K562 (cell line): ENCODE data around the gene LMAN2. TPM values are rescaled to one million over a fixed set of nuclear protein-coding genes. Genes with fewer than 3 reads are reported as not detected.

Experiments used
- ARID3A ChIP-seq: IDR thresholded peaks from 2 replicates; pipeline ENCODE4 v1.6.1; 2012; ENCODE audit warnings: low read depth, low read length, improper control_type of control experiment, borderline replicate concordance
- CC2D1A ChIP-seq: fragments of 450-650 bp; IDR thresholded peaks from 2 replicates; pipeline ENCODE4 v1.6.1; 2017; ENCODE audit warnings: mild to moderate bottlenecking
- CHD4 ChIP-seq: fragments of 200-600 bp; sonication (generic); IDR thresholded peaks from 3 replicates; pipeline ENCODE4 v1.6.1; 2012; ENCODE audit warnings: low read depth, mild to moderate bottlenecking, mixed read lengths, low read length, inconsistent platforms; ENCODE audit not compliant: insufficient read depth, insufficient replicate concordance, poor library complexity, severe bottlenecking
- EGR1 ChIP-seq: fragments of 450-650 bp; conservative IDR thresholded peaks from 2 replicates; pipeline ENCODE4 v1.6.1; 2017; ENCODE audit warnings: mild to moderate bottlenecking
- GTF2E2 ChIP-seq: fragments of 200-800 bp; sonication (Bioruptor generic); IDR thresholded peaks from 2 replicates; pipeline ENCODE4 v1.6.1; 2016; ENCODE audit warnings: missing genetic modification characterization, missing compliant biosample characterization
- HIVEP1 ChIP-seq: fragments of 250-450 bp; sonication (Bioruptor Pico); IDR thresholded peaks from 2 replicates; pipeline ENCODE4 v1.4.0; 2020; ENCODE audit warnings: mild to moderate bottlenecking
- MAFF ChIP-seq: IDR thresholded peaks from 2 replicates; pipeline ENCODE4 v1.6.1; 2012; ENCODE audit warnings: low read length, improper control_type of control experiment
- MECOM ChIP-seq: fragments of 250-450 bp; sonication (Bioruptor Pico); IDR thresholded peaks from 2 replicates; pipeline ENCODE4 v1.8.0; 2022; ENCODE audit warnings: inconsistent platforms
- MTF1 ChIP-seq: fragments of 250-450 bp; sonication (Bioruptor Pico); IDR thresholded peaks from 2 replicates; pipeline ENCODE4 v1.9.0; 2021; ENCODE audit warnings: moderate library complexity, mild to moderate bottlenecking, inconsistent platforms, borderline replicate concordance
- MYBL2 ChIP-seq, 2 experiments: fragments of 450-650 bp in 1 of 2; sonication (generic) in 1 of 2; formaldehyde crosslinking in 1 of 2; IDR thresholded peaks; 2 replicates each; pipeline versions ENCODE4 v1.6.1 to v1.8.1; 2017 to 2022; ENCODE audit warnings: borderline replicate concordance in 1 of 2, inconsistent platforms in 1 of 2, low read depth in 1 of 2, mild to moderate bottlenecking in 1 of 2, missing genetic modification reagents in 1 of 2, moderate library complexity in 1 of 2
- MYNN ChIP-seq, 2 experiments: sonication (generic); formaldehyde crosslinking in 1 of 2; IDR thresholded peaks; 2 replicates each; pipeline versions ENCODE4 v1.5.0 to v1.6.1; 2016 to 2020; ENCODE audit warnings: antibody characterized with exemption in 1 of 2, missing genetic modification reagents in 1 of 2
- NFE2L1 ChIP-seq: fragments of 450-650 bp; IDR thresholded peaks from 2 replicates; pipeline ENCODE4 v1.6.1; 2016; ENCODE audit warnings: missing genetic modification characterization, low read depth, mild to moderate bottlenecking, missing compliant biosample characterization, moderate library complexity, borderline replicate concordance
- NUFIP1 ChIP-seq: fragments of 450-650 bp; IDR thresholded peaks from 2 replicates; pipeline ENCODE4 v1.6.1; 2018; ENCODE audit not compliant: partially characterized antibody
- PTTG1 ChIP-seq: fragments of 450-650 bp; IDR thresholded peaks from 2 replicates; pipeline ENCODE4 v1.6.1; 2016; ENCODE audit warnings: low read depth, mild to moderate bottlenecking, missing genetic modification characterization, missing compliant biosample characterization
- SUPT5H ChIP-seq: fragments of 450-650 bp; IDR thresholded peaks from 2 replicates; pipeline ENCODE4 v1.6.1; 2016
- USF1 ChIP-seq: sonication (generic); formaldehyde crosslinking; IDR thresholded peaks from 2 replicates; pipeline ENCODE4 v1.9.0; 2022; ENCODE audit warnings: mild to moderate bottlenecking, missing genetic modification reagents
- ZC3H11A ChIP-seq: IDR thresholded peaks from 2 replicates; pipeline ENCODE4 v1.6.1; 2012; ENCODE audit warnings: low read depth, low read length, improper control_type of control experiment
- ZNF3 ChIP-seq: fragments of 250-450 bp; sonication (Bioruptor Pico); IDR thresholded peaks from 2 replicates; pipeline ENCODE4 v1.5.0; 2021; ENCODE audit warnings: mild to moderate bottlenecking, moderate library complexity
- ZNF395 ChIP-seq: fragments of 200-800 bp; sonication (Bioruptor generic); IDR thresholded peaks from 2 replicates; pipeline ENCODE4 v1.6.1; 2017; ENCODE audit warnings: missing genetic modification characterization, missing compliant biosample characterization
- ZNF398 ChIP-seq: fragments of 250-450 bp; sonication (Bioruptor Pico); IDR thresholded peaks from 2 replicates; pipeline ENCODE4 v1.8.0; 2021; ENCODE audit warnings: moderate library complexity, mild to moderate bottlenecking, inconsistent platforms
- ZNF436 ChIP-seq: fragments of 250-450, 450-650 bp; sonication (Bioruptor Pico); formaldehyde crosslinking; IDR thresholded peaks from 2 replicates; pipeline ENCODE4 v1.7.0; 2020; ENCODE audit warnings: mild to moderate bottlenecking
- polyA plus RNA-seq, 8 experiments: library from polyadenylated mRNA; depleted of rRNA in 4 of 8; stranded (reverse) in 5 of 8; unstranded in 3 of 8; fragments of >200 nt; fragmentation: Nextera tagmentation in 2 of 8; fragmentation: Illumina TruSeq in 1 of 8; extraction: Ambion mirVana in 2 of 8; extraction: Trizol in 1 of 8; gene quantifications; 2 replicates each; pipeline versions ENCODE4 v1.2.1 to v1.2.3, GENCODE V29; 2011 to 2014; ENCODE audit warnings: inconsistent platforms in 1 of 8, missing spikeins in 1 of 8
- total RNA-seq, 7 experiments: library from RNA; depleted of rRNA in 6 of 7; stranded (reverse); fragments of >200 nt in 6 of 7; fragmentation: Illumina TruSeq in 2 of 7; extraction: Trizol in 2 of 7; gene quantifications; 2 replicates each; pipeline versions ENCODE4 v1.2.1 to v1.2.3, GENCODE V29; 2011 to 2021; ENCODE audit warnings: low replicate concordance in 1 of 7
- TF ChIP-seq, protein P1 (sequence below): sonication (generic); formaldehyde crosslinking; IDR thresholded peaks from 2 replicates; pipeline ENCODE4 v1.8.0; 2023; ENCODE audit warnings: mild to moderate bottlenecking, missing genetic modification reagents
- TF ChIP-seq, protein P2 (sequence below): fragments of 250-450 bp; sonication (Bioruptor Pico); IDR thresholded peaks from 2 replicates; pipeline ENCODE4 v1.8.0; 2021; ENCODE audit warnings: moderate library complexity, mild to moderate bottlenecking, inconsistent platforms

LMAN2 gene
- total and polyA plus RNA-seq, 9 of the 15 experiments (the other 6 are each of a cell fraction or from before 2014, with no cell fraction given), result 2.7 to 254 (median 136) TPM

- TF ChIP-seq ZNF436 (CRISPR knock-in tag) (no peak), ZC3H11A (no peak), PTTG1 (no peak), NUFIP1 (no peak), MYNN (IDR thresholded peaks at IDR 0.05) (no peak), MYNN (CRISPR knock-in tag; IDR thresholded peaks at IDR 0.05) (no peak), EGR1 (0 out of 2 replicates have a peak, but pooled peaks have one; percentile 7), NFE2L1 (tag) (no peak), ZNF398 (no peak), MYBL2 (IDR thresholded peaks at IDR 0.05; ENCODE audit: low read depth) (no peak), MYBL2 (CRISPR knock-in tag; IDR thresholded peaks at IDR 0.05; ENCODE audit: borderline replicate concordance) (no peak), GTF2E2 (tag) (no peak), HIVEP1 (CRISPR knock-in tag) (no peak), CHD4 (no peak), MECOM (no peak), MTF1 (no peak), MAFF (no peak), ZNF395 (no peak), ZNF3 (CRISPR knock-in tag) (no peak), SUPT5H (no peak), ARID3A (no peak), USF1 (peak; percentile 89), CC2D1A (no peak)
- TF ChIP-seq, protein P1, sequence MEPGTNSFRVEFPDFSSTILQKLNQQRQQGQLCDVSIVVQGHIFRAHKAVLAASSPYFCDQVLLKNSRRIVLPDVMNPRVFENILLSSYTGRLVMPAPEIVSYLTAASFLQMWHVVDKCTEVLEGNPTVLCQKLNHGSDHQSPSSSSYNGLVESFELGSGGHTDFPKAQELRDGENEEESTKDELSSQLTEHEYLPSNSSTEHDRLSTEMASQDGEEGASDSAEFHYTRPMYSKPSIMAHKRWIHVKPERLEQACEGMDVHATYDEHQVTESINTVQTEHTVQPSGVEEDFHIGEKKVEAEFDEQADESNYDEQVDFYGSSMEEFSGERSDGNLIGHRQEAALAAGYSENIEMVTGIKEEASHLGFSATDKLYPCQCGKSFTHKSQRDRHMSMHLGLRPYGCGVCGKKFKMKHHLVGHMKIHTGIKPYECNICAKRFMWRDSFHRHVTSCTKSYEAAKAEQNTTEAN (CRISPR knock-in tag), result no peak
- TF ChIP-seq, protein P2, sequence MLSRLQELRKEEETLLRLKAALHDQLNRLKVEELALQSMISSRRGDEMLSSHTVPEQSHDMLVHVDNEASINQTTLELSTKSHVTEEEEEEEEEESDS (CRISPR knock-in tag), result no peak
Measured at GRCh38 chr5:177355868-177356168, 4.3 kb upstream of the LMAN2 start (continued).
